Kasumi-1 (cell line): ENCODE results near the gene FAM50B.

Experiments
- DNase-seq, 2 experiments: peaks; one replicate each; lab custom pipeline; 2025; lab: John Stamatoyannopoulos, UW

FAM50B gene

GRCh38 chr6:3873051-3873450, 23.9 kb downstream of the FAM50B start:
- no peak for DNase-seq

- no peak for DNase-seq
Measured at GRCh38 chr6:3874069-3874468, 24.9 kb downstream of the FAM50B start.

- DNase-seq = no peak
Measured at GRCh38 chr6:3875486-3875885, 26.3 kb downstream of the FAM50B start.

- no peak for DNase-seq
Measured at GRCh38 chr6:3876101-3876500, 26.9 kb downstream of the FAM50B start.

- DNase-seq = no peak
Measured at GRCh38 chr6:3876866-3877265, 27.7 kb downstream of the FAM50B start.

GRCh38 chr6:3878048-3878666, 29.0 kb downstream of the FAM50B start:
- DNase-seq = no peak

GRCh38 chr6:3879194-3879952, 30.2 kb downstream of the FAM50B start:
- DNase-seq = no peak

- no peak for DNase-seq
Measured at GRCh38 chr6:3881711-3882421, 32.7 kb downstream of the FAM50B start.

GRCh38 chr6:3882431-3882830, 33.3 kb downstream of the FAM50B start:
- no peak for DNase-seq

- no peak for DNase-seq
Measured at GRCh38 chr6:3882866-3883265, 33.7 kb downstream of the FAM50B start.

- no peak for DNase-seq
Measured at GRCh38 chr6:3884007-3884745, 35.0 kb downstream of the FAM50B start.

- DNase-seq = no peak
Measured at GRCh38 chr6:3885262-3886036, 36.3 kb downstream of the FAM50B start.

- DNase-seq = no peak
Measured at GRCh38 chr6:3887150-3887700, 38.1 kb downstream of the FAM50B start.

- DNase-seq = no peak
Measured at GRCh38 chr6:3888153-3888957, 39.2 kb downstream of the FAM50B start.

GRCh38 chr6:3890047-3890446, 40.9 kb downstream of the FAM50B start:
- DNase-seq = no peak

GRCh38 chr6:3891883-3892282, 42.7 kb downstream of the FAM50B start:
- DNase-seq = no peak

- no peak for DNase-seq
Measured at GRCh38 chr6:3892603-3893002, 43.4 kb downstream of the FAM50B start.

- no peak for DNase-seq
Measured at GRCh38 chr6:3893487-3893886, 44.3 kb downstream of the FAM50B start.

GRCh38 chr6:3893917-3894316, 44.7 kb downstream of the FAM50B start:
- no peak for DNase-seq

GRCh38 chr6:3894590-3895311, 45.6 kb downstream of the FAM50B start:
- DNase-seq = no peak
